ENCODE measurements around the gene MAP2K4. TPM values are rescaled to one million over a fixed set of nuclear protein-coding genes. Genes with fewer than 3 reads are reported as not detected.

Gene MAP2K4
- total RNA-seq, 1 donor from 2014 or later, result 61.9 TPM

- Mint-ChIP-seq H3K9me3 (no peaks in the 10 kb centered on the region), H3K27ac (no peak overlapping the region), H3K27me3 (ENCODE audit: insufficient read depth, low read depth) (no peaks in the 10 kb centered on the region), H3K36me3 (peaks cover 38% of the 10 kb centered on the region), H3K4me1 (no peaks in the 10 kb centered on the region), H3K4me3 (no peak overlapping the region)
- Histone ChIP-seq H3K36me3 (peaks cover 12% of the 10 kb centered on the region), H3K9ac (no peak overlapping the region), H4K20me1 (ENCODE audit: low read depth) (peaks cover 4% of the 10 kb centered on the region), H3K79me2 (ENCODE audit: low read depth) (no peaks in the 10 kb centered on the region), H2AFZ (replicated peaks) (no peak overlapping the region), H3K4me1 (no peaks in the 10 kb centered on the region), H3K9me3 (ENCODE audit: low read depth) (no peaks in the 10 kb centered on the region), H3K27me3 (no peaks in the 10 kb centered on the region), H3F3A (ENCODE audit: low read depth) (no peaks in the 10 kb centered on the region), H3K27ac (no peak overlapping the region), H3K4me2 (no peak overlapping the region), H3K4me3 (no peak overlapping the region)
- TF ChIP-seq, protein P1, sequence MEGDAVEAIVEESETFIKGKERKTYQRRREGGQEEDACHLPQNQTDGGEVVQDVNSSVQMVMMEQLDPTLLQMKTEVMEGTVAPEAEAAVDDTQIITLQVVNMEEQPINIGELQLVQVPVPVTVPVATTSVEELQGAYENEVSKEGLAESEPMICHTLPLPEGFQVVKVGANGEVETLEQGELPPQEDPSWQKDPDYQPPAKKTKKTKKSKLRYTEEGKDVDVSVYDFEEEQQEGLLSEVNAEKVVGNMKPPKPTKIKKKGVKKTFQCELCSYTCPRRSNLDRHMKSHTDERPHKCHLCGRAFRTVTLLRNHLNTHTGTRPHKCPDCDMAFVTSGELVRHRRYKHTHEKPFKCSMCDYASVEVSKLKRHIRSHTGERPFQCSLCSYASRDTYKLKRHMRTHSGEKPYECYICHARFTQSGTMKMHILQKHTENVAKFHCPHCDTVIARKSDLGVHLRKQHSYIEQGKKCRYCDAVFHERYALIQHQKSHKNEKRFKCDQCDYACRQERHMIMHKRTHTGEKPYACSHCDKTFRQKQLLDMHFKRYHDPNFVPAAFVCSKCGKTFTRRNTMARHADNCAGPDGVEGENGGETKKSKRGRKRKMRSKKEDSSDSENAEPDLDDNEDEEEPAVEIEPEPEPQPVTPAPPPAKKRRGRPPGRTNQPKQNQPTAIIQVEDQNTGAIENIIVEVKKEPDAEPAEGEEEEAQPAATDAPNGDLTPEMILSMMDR (IDR thresholded peaks at IDR 0.05), result no peak
- TF ChIP-seq EZH2 (IDR thresholded peaks at IDR 0.05), result no peak
- TF ChIP-seq EZH2phosphoT487 (IDR thresholded peaks at IDR 0.05), result no peak
- no peak for DNase-seq (ENCODE audit: low spot score)
These were observed 90.2 kb downstream of the MAP2K4 start for GRCh38 chr17:12110906-12111305.

- Histone ChIP-seq H3K9me3 (ENCODE audit: low read depth) (no peaks in the 10 kb centered on the region), H3K27ac (no peak overlapping the region), H4K20me1 (ENCODE audit: low read depth) (peaks cover 3% of the 10 kb centered on the region), H3K4me1 (no peaks in the 10 kb centered on the region), H3K79me2 (ENCODE audit: low read depth) (no peaks in the 10 kb centered on the region), H3K9ac (no peak overlapping the region), H2AFZ (replicated peaks) (no peak overlapping the region), H3K4me2 (no peak overlapping the region), H3K27me3 (no peaks in the 10 kb centered on the region), H3K36me3 (peaks cover 9% of the 10 kb centered on the region), H3F3A (ENCODE audit: low read depth) (no peaks in the 10 kb centered on the region), H3K4me3 (no peak overlapping the region)
- Mint-ChIP-seq H3K36me3 (peaks cover 41% of the 10 kb centered on the region), H3K4me1 (no peaks in the 10 kb centered on the region), H3K4me3 (no peak overlapping the region), H3K27me3 (ENCODE audit: insufficient read depth, low read depth) (no peaks in the 10 kb centered on the region), H3K27ac (no peak overlapping the region), H3K9me3 (no peaks in the 10 kb centered on the region)
- TF ChIP-seq EZH2phosphoT487 (IDR thresholded peaks at IDR 0.05) (no peak), EZH2 (IDR thresholded peaks at IDR 0.05) (no peak)
- TF ChIP-seq, protein P1 (IDR thresholded peaks at IDR 0.05), result no peak
- DNase-seq (ENCODE audit: low spot score), result no peak
These were observed 92.5 kb downstream of the MAP2K4 start for GRCh38 chr17:12113156-12113555.

GRCh38 chr17:12114686-12115418 is 94.2 kb downstream of the MAP2K4 start:
- Mint-ChIP-seq H3K36me3 (peaks cover 53% of the 10 kb centered on the region), H3K4me1 (no peaks in the 10 kb centered on the region), H3K27me3 (ENCODE audit: insufficient read depth, low read depth) (no peaks in the 10 kb centered on the region), H3K9me3 (no peaks in the 10 kb centered on the region), H3K4me3 (no peak overlapping the region), H3K27ac (no peak overlapping the region)
- no peak overlapping the region for H2AFZ ChIP-seq (replicated peaks)
- H3K36me3 ChIP-seq, result peaks cover 12% of the 10 kb centered on the region
- H3K4me2 ChIP-seq, result no peak overlapping the region
- no peak overlapping the region for H3K9ac ChIP-seq
- H3K9me3 ChIP-seq (ENCODE audit: low read depth), result no peaks in the 10 kb centered on the region
- TF ChIP-seq EZH2 (IDR thresholded peaks at IDR 0.05) (no peak), EZH2phosphoT487 (IDR thresholded peaks at IDR 0.05) (no peak)
- TF ChIP-seq, protein P1 (IDR thresholded peaks at IDR 0.05), result no peak
- no peaks in the 10 kb centered on the region for H3K27me3 ChIP-seq
- H4K20me1 ChIP-seq (ENCODE audit: low read depth), result peaks cover 3% of the 10 kb centered on the region
- H3K4me3 ChIP-seq, result no peak overlapping the region
- no peaks in the 10 kb centered on the region for H3F3A ChIP-seq (ENCODE audit: low read depth)
- DNase-seq (ENCODE audit: low spot score), result no peak
- no peaks in the 10 kb centered on the region for H3K79me2 ChIP-seq (ENCODE audit: low read depth)
- no peaks in the 10 kb centered on the region for H3K4me1 ChIP-seq
- H3K27ac ChIP-seq, result no peak overlapping the region
